SU-DHL-6 (cell line): ENCODE results near the gene LCAT.

Experiments
- EZH2phosphoT487 ChIP-seq: fragments of 200-600 bp; sonication (generic), shearing (Covaris generic); conservative IDR thresholded peaks from 2 replicates; pipeline ENCODE4 v1.6.1; 2018; ENCODE audit warnings: mild to moderate bottlenecking, antibody characterized with exemption, low read length, moderate library complexity, mixed read lengths
- TF ChIP-seq, protein P1 (sequence below): fragments of 200-600 bp; sonication (generic); IDR thresholded peaks from one replicate; pipeline ENCODE4 v1.5.1; 2017; ENCODE audit warnings: antibody characterized with exemption, mild to moderate bottlenecking, low read length, moderate library complexity; ENCODE audit not compliant: insufficient read depth, poor library complexity, severe bottlenecking

DNA sequence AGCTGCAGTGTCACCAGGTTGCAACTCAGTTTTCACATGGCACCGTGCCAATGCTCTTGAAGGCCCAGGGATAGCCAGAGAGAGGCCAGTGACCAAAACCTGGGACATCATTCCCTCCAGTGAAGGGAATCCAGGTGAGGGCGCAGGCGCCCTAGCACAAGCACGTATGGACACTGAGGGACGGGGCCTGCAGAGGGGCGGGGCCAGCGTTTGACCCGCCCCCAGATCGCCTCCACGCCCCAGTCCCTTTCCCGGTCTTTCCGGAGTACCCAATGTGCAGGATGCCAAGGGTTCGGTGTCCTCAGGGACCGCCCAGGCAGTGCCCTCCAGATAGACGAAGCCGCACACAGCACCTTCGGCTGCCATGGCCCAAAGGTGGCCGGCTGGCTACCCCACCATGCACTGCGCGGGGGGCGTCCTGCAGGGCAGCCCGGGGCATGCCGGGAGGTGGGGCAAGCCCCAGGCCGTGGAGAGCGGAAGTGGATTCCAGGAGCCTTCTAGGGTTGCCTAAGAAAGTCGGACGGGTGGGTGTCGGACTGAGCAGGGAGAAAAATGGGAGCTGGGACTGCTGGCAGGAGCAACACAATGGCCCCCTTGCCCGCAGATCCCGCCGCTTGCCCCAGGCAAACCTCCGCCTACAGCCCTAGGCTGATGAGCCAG is 19.9 kb upstream of the LCAT start:
- TF ChIP-seq EZH2phosphoT487: no peak
- TF ChIP-seq, protein P1, sequence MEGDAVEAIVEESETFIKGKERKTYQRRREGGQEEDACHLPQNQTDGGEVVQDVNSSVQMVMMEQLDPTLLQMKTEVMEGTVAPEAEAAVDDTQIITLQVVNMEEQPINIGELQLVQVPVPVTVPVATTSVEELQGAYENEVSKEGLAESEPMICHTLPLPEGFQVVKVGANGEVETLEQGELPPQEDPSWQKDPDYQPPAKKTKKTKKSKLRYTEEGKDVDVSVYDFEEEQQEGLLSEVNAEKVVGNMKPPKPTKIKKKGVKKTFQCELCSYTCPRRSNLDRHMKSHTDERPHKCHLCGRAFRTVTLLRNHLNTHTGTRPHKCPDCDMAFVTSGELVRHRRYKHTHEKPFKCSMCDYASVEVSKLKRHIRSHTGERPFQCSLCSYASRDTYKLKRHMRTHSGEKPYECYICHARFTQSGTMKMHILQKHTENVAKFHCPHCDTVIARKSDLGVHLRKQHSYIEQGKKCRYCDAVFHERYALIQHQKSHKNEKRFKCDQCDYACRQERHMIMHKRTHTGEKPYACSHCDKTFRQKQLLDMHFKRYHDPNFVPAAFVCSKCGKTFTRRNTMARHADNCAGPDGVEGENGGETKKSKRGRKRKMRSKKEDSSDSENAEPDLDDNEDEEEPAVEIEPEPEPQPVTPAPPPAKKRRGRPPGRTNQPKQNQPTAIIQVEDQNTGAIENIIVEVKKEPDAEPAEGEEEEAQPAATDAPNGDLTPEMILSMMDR: no peak
